Upper lobe of right lung (tissue), 1 donor: Measurements from ENCODE around the gene TRPC6. TPM values are rescaled to one million over a fixed set of nuclear protein-coding genes. Genes with fewer than 3 reads are reported as not detected.
A peak's percentile ranks its signal among the peaks of the same experiment; 100 is the strongest.
"Not testable (repeated sequence)": the region's sequence is repeated elsewhere in the genome, so short reads cannot be mapped to it uniquely, and the experiment has no call there.

Experiments
- ATAC-seq: fragments of 200-7000 bp; cut with Tn5 transposase; one replicate; pipeline ENCODE4 v1.9.1; 2020; ENCODE audit warnings: mild to moderate bottlenecking, moderate library complexity
- DNase-seq: peaks from one replicate; pipeline ENCODE4 v3.0.0-alpha.2; 2020
- H3K27ac ChIP-seq: fragments of 200-600 bp; one replicate; pipeline ENCODE4 v1.8.0; 2022
- H3K27me3 ChIP-seq: fragments of 200-600 bp; one replicate; pipeline ENCODE4 v1.8.0; 2022; ENCODE audit warnings: mild to moderate bottlenecking
- H3K36me3 ChIP-seq: fragments of 200-600 bp; one replicate; pipeline ENCODE4 v1.8.0; 2022
- H3K4me1 ChIP-seq: fragments of 200-600 bp; one replicate; pipeline ENCODE4 v1.8.0; 2022
- H3K4me3 ChIP-seq: fragments of 200-600 bp; one replicate; pipeline ENCODE4 v1.8.0; 2022; ENCODE audit warnings: mild to moderate bottlenecking
- H3K9me3 ChIP-seq: fragments of 200-600 bp; one replicate; pipeline ENCODE4 v1.8.0; 2022
- CTCF ChIP-seq: fragments of 200-600 bp; IDR thresholded peaks from one replicate; pipeline ENCODE4 v1.8.0; 2022; ENCODE audit warnings: antibody characterized with exemption
- intact Hi-C: fragments of 100-400 bp; cut with DNase I; formaldehyde crosslinking; loops from one replicate; pipeline ENCODE4 v1.11.0; 2022
- total RNA-seq: library from RNA; stranded (reverse); fragmentation: NEBNext Ultra II Directional; extraction: Animal tissue kit (Norgen Biotek cat#: 25700); gene quantifications from one replicate; pipeline ENCODE4 v1.2.1, GENCODE V29; 2021
- donor health status: DM: no; HTN: yes; CAD: no; lungs with severe emphysema.

The TRPC6 gene
- total RNA-seq, 1 donor from 2014 or later = 17.3 TPM

GRCh38 chr11:101470419-101470818 is 113.4 kb downstream of the TRPC6 start:
- Histone ChIP-seq H3K27ac (no peak overlapping the region), H3K27me3 (no peaks in the 10 kb centered on the region), H3K9me3 (no peaks in the 10 kb centered on the region), H3K4me3 (no peak overlapping the region), H3K4me1 (no peaks in the 10 kb centered on the region), H3K36me3 (no peaks in the 10 kb centered on the region)
- intact Hi-C loops = no loop called here
- ATAC-seq (no peak), DNase-seq (no peak)
- TF ChIP-seq CTCF = no peak

- peak; percentile 40 for ATAC-seq
These were observed 117.5 kb downstream of the TRPC6 start for GRCh38 chr11:101466352-101466751.

GRCh38 chr11:101464388-101464787 is 119.4 kb downstream of the TRPC6 start:
- H3K4me1 ChIP-seq, intact Hi-C loops, ATAC-seq, H3K27me3 ChIP-seq, H3K4me3 ChIP-seq, DNase-seq, H3K27ac ChIP-seq, H3K9me3 ChIP-seq, H3K36me3 ChIP-seq: not testable (repeated sequence)

More at GRCh38 chr11:101466352-101466751, 117.5 kb downstream of the TRPC6 start:
- Histone ChIP-seq H3K4me3 (no peak overlapping the region), H3K4me1 (no peaks in the 10 kb centered on the region), H3K9me3 (no peaks in the 10 kb centered on the region), H3K27ac (no peak overlapping the region), H3K27me3 (no peaks in the 10 kb centered on the region), H3K36me3 (no peaks in the 10 kb centered on the region)
- DNase-seq = no peak
- TF ChIP-seq CTCF = no peak
- intact Hi-C loops = no loop called here

- Histone ChIP-seq H3K27ac (no peak overlapping the region), H3K9me3 (no peaks in the 10 kb centered on the region), H3K4me3 (no peak overlapping the region), H3K4me1 (no peaks in the 10 kb centered on the region), H3K36me3 (no peaks in the 10 kb centered on the region), H3K27me3 (no peaks in the 10 kb centered on the region)
- DNase-seq = no peak
- no peak for ATAC-seq
- TF ChIP-seq CTCF = no peak
- intact Hi-C loops = no loop called here
These were observed 124.8 kb downstream of the TRPC6 start for GRCh38 chr11:101459020-101459419.

- Histone ChIP-seq H3K36me3 (no peaks in the 10 kb centered on the region), H3K4me3 (no peak overlapping the region), H3K27me3 (no peaks in the 10 kb centered on the region), H3K9me3 (no peaks in the 10 kb centered on the region), H3K27ac (no peak overlapping the region), H3K4me1 (no peaks in the 10 kb centered on the region)
- no peak for TF ChIP-seq CTCF
- DNase-seq = no peak
- intact Hi-C loops = no loop called here
- no peak for ATAC-seq
These were observed 125.6 kb downstream of the TRPC6 start for GRCh38 chr11:101458161-101458560.

GRCh38 chr11:101456812-101457211 is 127.0 kb downstream of the TRPC6 start:
- Histone ChIP-seq H3K36me3 (no peaks in the 10 kb centered on the region), H3K27ac (no peak overlapping the region), H3K4me3 (no peak overlapping the region), H3K27me3 (no peaks in the 10 kb centered on the region), H3K9me3 (no peaks in the 10 kb centered on the region), H3K4me1 (no peaks in the 10 kb centered on the region)
- ATAC-seq = no peak
- intact Hi-C loops = no loop called here
- peak; percentile 43 for TF ChIP-seq CTCF
- no peak for DNase-seq
